HepG2 (cell line): ENCODE results near the gene MPG. TPM values are rescaled to one million over a fixed set of nuclear protein-coding genes. Genes with fewer than 3 reads are reported as not detected.

Experiments used
- GABPB1 ChIP-seq: IDR thresholded peaks from 2 replicates; pipeline ENCODE4 v1.6.1; 2016; ENCODE audit warnings: mild to moderate bottlenecking, missing genetic modification reagents, moderate library complexity, missing compliant biosample characterization
- HNRNPK ChIP-seq: fragments of 200-400 bp; formaldehyde crosslinking; IDR thresholded peaks from 2 replicates; pipeline ENCODE4 v1.6.1; 2018; ENCODE audit warnings: low read length, low read depth, moderate library complexity, mild to moderate bottlenecking; ENCODE audit not compliant: poor library complexity, severe bottlenecking
- HNRNPLL ChIP-seq: fragments of 200-400 bp; formaldehyde crosslinking; IDR thresholded peaks from 2 replicates; pipeline ENCODE4 v1.6.1; 2017; ENCODE audit warnings: mild to moderate bottlenecking, low read depth, low read length; ENCODE audit not compliant: poor library complexity, severe bottlenecking
- IRX3 ChIP-seq: sonication (generic); formaldehyde crosslinking; IDR thresholded peaks from 2 replicates; pipeline ENCODE4 v1.8.1; 2023; ENCODE audit warnings: mild to moderate bottlenecking, low read depth, missing genetic modification reagents, borderline replicate concordance
- KLF12 ChIP-seq: sonication (generic); formaldehyde crosslinking; IDR thresholded peaks from 2 replicates; pipeline ENCODE4 v1.4.0; 2020; ENCODE audit warnings: missing genetic modification reagents, borderline replicate concordance
- MAFK ChIP-seq, 2 experiments: IDR thresholded peaks in 1 of 2; conservative IDR thresholded peaks in 1 of 2; 2 replicates each; pipeline ENCODE4 v1.6.1; 2011; ENCODE audit warnings: improper control_type of control experiment in 2 of 2, low read length in 2 of 2
- MAZ ChIP-seq, 2 experiments: sonication (generic) in 1 of 2; formaldehyde crosslinking in 1 of 2; IDR thresholded peaks; 2 replicates each; pipeline versions ENCODE4 v1.5.0 to v1.6.1; 2012 to 2020; ENCODE audit warnings: low read depth in 2 of 2, mild to moderate bottlenecking in 2 of 2, borderline replicate concordance in 1 of 2, improper control_type of control experiment in 1 of 2, low read length in 1 of 2, missing genetic modification reagents in 1 of 2, moderate library complexity in 1 of 2
- MEIS2 ChIP-seq: sonication (generic); formaldehyde crosslinking; IDR thresholded peaks from 2 replicates; pipeline ENCODE4 v1.9.0; 2021; ENCODE audit warnings: mild to moderate bottlenecking, missing genetic modification reagents
- ONECUT2 ChIP-seq: sonication (generic); formaldehyde crosslinking; IDR thresholded peaks from 2 replicates; pipeline ENCODE4 v1.4.0; 2020; ENCODE audit warnings: missing genetic modification reagents
- PCBP1 ChIP-seq: fragments of 200-400 bp; formaldehyde crosslinking; IDR thresholded peaks from 2 replicates; pipeline ENCODE4 v1.6.1; 2017; ENCODE audit warnings: mild to moderate bottlenecking, low read depth, low read length, borderline replicate concordance
- POGZ ChIP-seq: sonication (generic); formaldehyde crosslinking; IDR thresholded peaks from 2 replicates; pipeline ENCODE4 v1.4.0; 2020; ENCODE audit warnings: mild to moderate bottlenecking, missing genetic modification reagents
- POLR2G ChIP-seq: fragments of 200-400 bp; formaldehyde crosslinking; IDR thresholded peaks from 2 replicates; pipeline ENCODE4 v1.6.1; 2018; ENCODE audit warnings: mild to moderate bottlenecking, low read depth, low read length, moderate library complexity
- SALL1 ChIP-seq: sonication (generic); formaldehyde crosslinking; IDR thresholded peaks from 2 replicates; pipeline ENCODE4 v1.8.0; 2022; ENCODE audit warnings: mild to moderate bottlenecking, missing genetic modification reagents
- SIN3A ChIP-seq: IDR thresholded peaks from 2 replicates; pipeline ENCODE4 v1.6.1; 2011; ENCODE audit warnings: low read depth, mild to moderate bottlenecking, control low read depth, low read length, borderline replicate concordance
- SIX4 ChIP-seq: sonication (generic); formaldehyde crosslinking; IDR thresholded peaks from 2 replicates; pipeline ENCODE4 v1.4.0; 2020; ENCODE audit warnings: missing genetic modification reagents
- SNAI1 ChIP-seq: sonication (generic); formaldehyde crosslinking; IDR thresholded peaks from 2 replicates; pipeline ENCODE4 v1.5.0; 2020; ENCODE audit warnings: mild to moderate bottlenecking, missing genetic modification reagents, borderline replicate concordance
- SOX6 ChIP-seq, 2 experiments: fragments of 450-650 bp in 1 of 2; sonication (generic) in 1 of 2; formaldehyde crosslinking in 1 of 2; IDR thresholded peaks; 2 replicates each; pipeline versions ENCODE4 v1.4.0 to v1.6.1; 2017 to 2020; ENCODE audit warnings: antibody characterized with exemption in 1 of 2, mild to moderate bottlenecking in 1 of 2, missing genetic modification reagents in 1 of 2
- SUZ12 ChIP-seq: fragments of 150-350 bp; IDR thresholded peaks from 2 replicates; pipeline ENCODE4 v1.6.1; 2014; ENCODE audit warnings: low read depth, low read length
- TSC22D2 ChIP-seq: sonication (generic); formaldehyde crosslinking; IDR thresholded peaks from 2 replicates; pipeline ENCODE4 v1.5.1; 2020; ENCODE audit warnings: missing genetic modification reagents, mild to moderate bottlenecking, borderline replicate concordance
- ZFP37 ChIP-seq: sonication (generic); formaldehyde crosslinking; IDR thresholded peaks from 2 replicates; pipeline ENCODE4 v1.4.0; 2020; ENCODE audit warnings: missing genetic modification reagents, borderline replicate concordance
- ZNF12 ChIP-seq: sonication (generic); formaldehyde crosslinking; IDR thresholded peaks from 2 replicates; pipeline ENCODE4 v1.5.0; 2020; ENCODE audit warnings: missing genetic modification reagents
- ZNF30 ChIP-seq: sonication (generic); formaldehyde crosslinking; IDR thresholded peaks from 2 replicates; pipeline ENCODE4 v1.5.0; 2020; ENCODE audit warnings: mild to moderate bottlenecking, missing genetic modification reagents
- ZNF749 ChIP-seq: sonication (generic); formaldehyde crosslinking; IDR thresholded peaks from 2 replicates; pipeline ENCODE4 v1.8.0; 2022; ENCODE audit warnings: mild to moderate bottlenecking, missing genetic modification reagents, moderate library complexity, borderline replicate concordance
- ZNF770 ChIP-seq: sonication (generic); formaldehyde crosslinking; IDR thresholded peaks from 2 replicates; pipeline ENCODE4 v1.5.0; 2020; ENCODE audit warnings: mild to moderate bottlenecking, missing genetic modification reagents
- ZSCAN30 ChIP-seq: sonication (generic); formaldehyde crosslinking; IDR thresholded peaks from 2 replicates; pipeline ENCODE4 v1.5.0; 2020; ENCODE audit warnings: mild to moderate bottlenecking, missing genetic modification reagents
- polyA plus RNA-seq, 8 experiments: library from polyadenylated mRNA; depleted of rRNA in 3 of 8; stranded (reverse) in 7 of 8; unstranded in 1 of 8; fragments of >200 nt; fragmentation: Illumina TruSeq in 4 of 8; extraction: Trizol in 4 of 8; gene quantifications; 2 replicates each; pipeline versions ENCODE4 v1.2.1 to v1.2.3, GENCODE V29; 2011 to 2016; ENCODE audit warnings: low read depth in 4 of 8, missing spikeins in 1 of 8, mixed read lengths in 1 of 8; ENCODE audit not compliant: insufficient read depth in 1 of 8
- total RNA-seq, 5 experiments: library from RNA; depleted of rRNA; stranded (reverse); fragments of >200 nt; fragmentation: Illumina TruSeq; extraction: Trizol; gene quantifications; 2 replicates each; pipeline ENCODE4 v1.2.3, GENCODE V29; 2016; ENCODE audit warnings: low read depth in 1 of 5
- TF ChIP-seq, protein P1 (sequence below): sonication (generic); formaldehyde crosslinking; IDR thresholded peaks from 2 replicates; pipeline ENCODE4 v1.5.0; 2020; ENCODE audit warnings: missing genetic modification reagents
- TF ChIP-seq, protein P2 (sequence below): fragments of 450-650 bp; IDR thresholded peaks from 2 replicates; pipeline ENCODE4 v1.6.1; 2016

Gene MPG
- total and polyA plus RNA-seq, 2 of the 13 experiments (the other 11 are each of a cell fraction or from before 2014, with no cell fraction given), result 59.1 to 62.5 TPM

DNA sequence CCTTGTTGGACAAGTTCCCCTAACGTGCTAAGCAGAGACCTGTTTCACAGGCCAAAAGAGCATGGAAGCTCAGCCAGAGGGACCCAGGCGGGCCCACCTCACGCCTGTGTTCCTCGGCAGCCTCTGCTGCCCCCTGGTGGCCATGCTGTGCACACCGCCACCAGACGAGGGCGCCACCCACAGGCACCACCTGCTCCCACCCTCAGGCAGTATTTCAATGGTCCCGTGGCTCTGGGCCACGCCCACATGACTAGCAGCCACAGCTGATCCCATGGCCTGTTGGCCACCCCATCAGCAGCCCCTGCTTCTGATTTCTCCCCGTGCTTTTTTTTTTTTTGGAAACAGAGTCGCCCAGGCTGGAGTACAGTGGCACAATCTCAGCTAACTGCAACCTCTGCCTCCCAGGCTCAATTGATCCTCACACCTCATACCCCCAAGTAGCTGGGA is 18.9 kb downstream of the MPG start (continued):
- TF ChIP-seq SIN3A, result no peak
- TF ChIP-seq HNRNPLL, result peak; percentile 54
- TF ChIP-seq ONECUT2 (CRISPR knock-in tag), result no peak
- TF ChIP-seq MEIS2 (CRISPR knock-in tag), result no peak
- TF ChIP-seq, protein P1, sequence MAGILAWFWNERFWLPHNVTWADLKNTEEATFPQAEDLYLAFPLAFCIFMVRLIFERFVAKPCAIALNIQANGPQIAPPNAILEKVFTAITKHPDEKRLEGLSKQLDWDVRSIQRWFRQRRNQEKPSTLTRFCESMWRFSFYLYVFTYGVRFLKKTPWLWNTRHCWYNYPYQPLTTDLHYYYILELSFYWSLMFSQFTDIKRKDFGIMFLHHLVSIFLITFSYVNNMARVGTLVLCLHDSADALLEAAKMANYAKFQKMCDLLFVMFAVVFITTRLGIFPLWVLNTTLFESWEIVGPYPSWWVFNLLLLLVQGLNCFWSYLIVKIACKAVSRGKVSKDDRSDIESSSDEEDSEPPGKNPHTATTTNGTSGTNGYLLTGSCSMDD, result no peak
- TF ChIP-seq SOX6 (IDR thresholded peaks at IDR 0.05), result no peak
- TF ChIP-seq SOX6 (CRISPR knock-in tag; IDR thresholded peaks at IDR 0.05), result peak; percentile 57
- TF ChIP-seq KLF12 (CRISPR knock-in tag), result no peak
- TF ChIP-seq IRX3 (CRISPR knock-in tag), result no peak
- peak; percentile 67 for TF ChIP-seq GABPB1 (CRISPR knock-in tag)
- TF ChIP-seq MAZ (IDR thresholded peaks at IDR 0.05; ENCODE audit: borderline replicate concordance, low read depth, low read length), result no peak
- no peak; the same call in 1 of the 2 replicates for TF ChIP-seq MAZ (CRISPR knock-in tag; IDR thresholded peaks at IDR 0.05; ENCODE audit: low read depth)
- TF ChIP-seq MAFK (conservative IDR thresholded peaks at IDR 0.05 in 1 of 2, IDR thresholded peaks at IDR 0.05 in 1 of 2; ENCODE audit: low read length in 2 of 2), result no peak
- no peak for TF ChIP-seq ZFP37 (CRISPR knock-in tag)
- no peak for TF ChIP-seq PCBP1
- TF ChIP-seq, protein P2, sequence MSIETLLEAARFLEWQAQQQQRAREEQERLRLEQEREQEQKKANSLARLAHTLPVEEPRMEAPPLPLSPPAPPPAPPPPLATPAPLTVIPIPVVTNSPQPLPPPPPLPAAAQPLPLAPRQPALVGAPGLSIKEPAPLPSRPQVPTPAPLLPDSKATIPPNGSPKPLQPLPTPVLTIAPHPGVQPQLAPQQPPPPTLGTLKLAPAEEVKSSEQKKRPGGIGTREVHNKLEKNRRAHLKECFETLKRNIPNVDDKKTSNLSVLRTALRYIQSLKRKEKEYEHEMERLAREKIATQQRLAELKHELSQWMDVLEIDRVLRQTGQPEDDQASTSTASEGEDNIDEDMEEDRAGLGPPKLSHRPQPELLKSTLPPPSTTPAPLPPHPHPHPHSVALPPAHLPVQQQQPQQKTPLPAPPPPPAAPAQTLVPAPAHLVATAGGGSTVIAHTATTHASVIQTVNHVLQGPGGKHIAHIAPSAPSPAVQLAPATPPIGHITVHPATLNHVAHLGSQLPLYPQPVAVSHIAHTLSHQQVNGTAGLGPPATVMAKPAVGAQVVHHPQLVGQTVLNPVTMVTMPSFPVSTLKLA, result 0 out of 2 replicates have a peak, but pooled peaks have one; percentile 21
- no peak for TF ChIP-seq POGZ (CRISPR knock-in tag)
- TF ChIP-seq ZNF749, result no peak
- no peak for TF ChIP-seq POLR2G
- TF ChIP-seq ZNF12 (CRISPR knock-in tag), result 0 out of 2 replicates have a peak, but pooled peaks have one; percentile 30
- TF ChIP-seq SUZ12, result no peak
- TF ChIP-seq ZNF770, result no peak
- TF ChIP-seq SNAI1 (CRISPR knock-in tag), result no peak
- TF ChIP-seq TSC22D2, result no peak
- TF ChIP-seq ZNF30 (CRISPR knock-in tag), result no peak
- TF ChIP-seq ZSCAN30 (CRISPR knock-in tag), result no peak
- TF ChIP-seq SIX4 (CRISPR knock-in tag), result 0 out of 2 replicates have a peak, but pooled peaks have one; percentile 25
- peak; percentile 67 for TF ChIP-seq SALL1 (CRISPR knock-in tag)
- TF ChIP-seq HNRNPK, result no peak
